ENCODE results near the gene RGS6.

DNA sequence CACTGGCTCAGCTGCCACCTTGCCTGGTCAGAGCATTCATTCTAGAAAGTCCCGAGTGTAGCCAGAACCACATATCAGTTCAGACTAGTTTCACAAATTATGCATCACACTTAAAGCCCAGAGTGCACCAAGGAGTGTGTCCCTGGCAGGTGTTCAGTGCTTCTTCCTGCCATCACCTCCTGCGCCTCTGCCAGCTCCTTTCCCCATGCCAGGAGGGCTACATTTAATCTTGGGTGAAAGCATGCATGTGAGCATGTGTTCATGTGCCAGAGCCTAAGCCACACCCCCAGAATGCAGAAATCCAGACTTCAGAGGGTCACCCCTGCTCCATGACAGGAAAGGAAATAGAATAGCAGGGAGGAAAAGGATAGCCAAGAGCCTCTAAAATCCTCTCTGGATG is 580.1 kb downstream of the RGS6 start:
- TF ChIP-seq, protein P1, sequence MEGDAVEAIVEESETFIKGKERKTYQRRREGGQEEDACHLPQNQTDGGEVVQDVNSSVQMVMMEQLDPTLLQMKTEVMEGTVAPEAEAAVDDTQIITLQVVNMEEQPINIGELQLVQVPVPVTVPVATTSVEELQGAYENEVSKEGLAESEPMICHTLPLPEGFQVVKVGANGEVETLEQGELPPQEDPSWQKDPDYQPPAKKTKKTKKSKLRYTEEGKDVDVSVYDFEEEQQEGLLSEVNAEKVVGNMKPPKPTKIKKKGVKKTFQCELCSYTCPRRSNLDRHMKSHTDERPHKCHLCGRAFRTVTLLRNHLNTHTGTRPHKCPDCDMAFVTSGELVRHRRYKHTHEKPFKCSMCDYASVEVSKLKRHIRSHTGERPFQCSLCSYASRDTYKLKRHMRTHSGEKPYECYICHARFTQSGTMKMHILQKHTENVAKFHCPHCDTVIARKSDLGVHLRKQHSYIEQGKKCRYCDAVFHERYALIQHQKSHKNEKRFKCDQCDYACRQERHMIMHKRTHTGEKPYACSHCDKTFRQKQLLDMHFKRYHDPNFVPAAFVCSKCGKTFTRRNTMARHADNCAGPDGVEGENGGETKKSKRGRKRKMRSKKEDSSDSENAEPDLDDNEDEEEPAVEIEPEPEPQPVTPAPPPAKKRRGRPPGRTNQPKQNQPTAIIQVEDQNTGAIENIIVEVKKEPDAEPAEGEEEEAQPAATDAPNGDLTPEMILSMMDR (IDR thresholded peaks at IDR 0.05; ENCODE audit: low read depth, low read length, poor library complexity, severe bottlenecking): no peak
- TF ChIP-seq EZH2phosphoT487 (IDR thresholded peaks at IDR 0.05; ENCODE audit: borderline replicate concordance, low read length): no peak

Data from DOHH2 (cell line).